MM.1S (cell line): ENCODE results near the gene SPTBN1.

Experiments
- DNase-seq: peaks from one replicate; pipeline ENCODE4 v3.0.0-alpha.2; 2015
- H2AFZ ChIP-seq: fragments of 300-600 bp; sonication (generic); 2 replicates; pipeline ENCODE4 v1.6.0; 2016; ENCODE audit warnings: antibody characterized with exemption, low read length
- H3F3A ChIP-seq: fragments of 300-600 bp; sonication (generic); 2 replicates; pipeline ENCODE4 v1.6.1; 2016; ENCODE audit warnings: mild to moderate bottlenecking, antibody characterized with exemption, low read length, moderate library complexity, mixed read lengths; ENCODE audit not compliant: insufficient read depth
- H3K27ac ChIP-seq: fragments of 300-600 bp; sonication (generic); 2 replicates; pipeline ENCODE4 v1.5.1; 2016; ENCODE audit warnings: mild to moderate bottlenecking, low read length
- H3K27me3 ChIP-seq: fragments of 300-600 bp; sonication (generic); replicated peaks from 2 replicates; pipeline ENCODE4 v1.6.0; 2016; ENCODE audit warnings: low read length; ENCODE audit not compliant: insufficient read depth
- H3K36me3 ChIP-seq: fragments of 300-600 bp; sonication (generic); replicated peaks from 2 replicates; pipeline ENCODE4 v1.6.1; 2016; ENCODE audit warnings: mild to moderate bottlenecking, low read length, mixed read lengths; ENCODE audit not compliant: insufficient read depth
- H3K4me1 ChIP-seq: fragments of 300-600 bp; sonication (generic); 2 replicates; pipeline ENCODE4 v1.6.1; 2016; ENCODE audit warnings: low read length, mixed read lengths
- H3K4me2 ChIP-seq: fragments of 300-600 bp; sonication (generic); 2 replicates; pipeline ENCODE4 v1.6.0; 2016; ENCODE audit warnings: low read depth, low read length
- H3K4me3 ChIP-seq: fragments of 300-600 bp; sonication (generic); 2 replicates; pipeline ENCODE4 v1.5.1; 2016; ENCODE audit warnings: low read length, mixed read lengths
- H3K79me2 ChIP-seq: fragments of 300-600 bp; sonication (generic); 2 replicates; pipeline ENCODE4 v1.6.1; 2016; ENCODE audit warnings: mixed run types, low read length, mixed read lengths
- H3K9ac ChIP-seq: fragments of 300-600 bp; sonication (generic); 2 replicates; pipeline ENCODE4 v1.6.1; 2016; ENCODE audit warnings: low read length, mixed read lengths
- H3K9me2 ChIP-seq: fragments of 300-600 bp; sonication (generic); replicated peaks from 2 replicates; pipeline ENCODE4 v1.6.1; 2016; ENCODE audit warnings: mild to moderate bottlenecking, low read length, mixed read lengths; ENCODE audit not compliant: insufficient read depth
- H3K9me3 ChIP-seq: fragments of 300-600 bp; sonication (generic); replicated peaks from 2 replicates; pipeline ENCODE4 v1.6.1; 2016; ENCODE audit warnings: mild to moderate bottlenecking, low read length, mixed read lengths; ENCODE audit not compliant: insufficient read depth
- H4K20me1 ChIP-seq: fragments of 300-600 bp; sonication (generic); 2 replicates; pipeline ENCODE4 v1.6.1; 2016; ENCODE audit warnings: mild to moderate bottlenecking, low read length, moderate library complexity, mixed read lengths; ENCODE audit not compliant: insufficient read depth
- EZH2 ChIP-seq: fragments of 300-600 bp; sonication (generic); optimal IDR thresholded peaks from 2 replicates; pipeline ENCODE3; 2017; ENCODE audit warnings: low read depth, mild to moderate bottlenecking, antibody characterized with exemption, low read length, mixed read lengths
- EZH2phosphoT487 ChIP-seq: fragments of 300-600 bp; sonication (generic); IDR thresholded peaks from 2 replicates; pipeline ENCODE4 v1.6.1; 2018; ENCODE audit warnings: antibody characterized with exemption, low read length
- TF ChIP-seq, protein P1 (sequence below): fragments of 300-600 bp; sonication (generic); IDR thresholded peaks from 2 replicates; pipeline ENCODE4 v1.5.1; 2016; ENCODE audit warnings: antibody characterized with exemption, low read length, mixed read lengths

SPTBN1 gene

DNA sequence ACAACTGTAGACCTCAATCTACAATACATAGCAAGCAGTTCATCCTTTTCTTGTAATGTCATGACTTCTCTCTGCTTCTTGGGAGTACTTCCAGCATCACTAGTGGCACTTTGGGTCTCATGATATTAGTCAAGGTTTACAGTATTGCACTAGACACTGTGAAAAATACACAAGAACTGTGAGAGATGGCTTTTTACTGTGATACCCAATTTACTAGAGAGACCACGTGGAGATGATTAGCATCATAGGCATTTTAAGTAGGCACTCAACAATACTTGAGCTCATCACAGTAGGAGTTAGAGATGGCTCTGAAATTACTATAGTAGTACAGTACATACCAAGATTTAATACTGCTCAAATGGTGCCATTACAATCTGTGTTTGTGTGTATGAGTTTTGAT lies 154.6 kb downstream of the SPTBN1 start:
- no peaks in the 10 kb centered on the region for H3K9me3 ChIP-seq
- no peaks in the 10 kb centered on the region for H3K27me3 ChIP-seq
- no peak overlapping the region for H3K4me3 ChIP-seq
- peaks cover 100% of the 10 kb centered on the region for H3K79me2 ChIP-seq
- no peaks in the 10 kb centered on the region for H3K4me1 ChIP-seq
- TF ChIP-seq, protein P1, sequence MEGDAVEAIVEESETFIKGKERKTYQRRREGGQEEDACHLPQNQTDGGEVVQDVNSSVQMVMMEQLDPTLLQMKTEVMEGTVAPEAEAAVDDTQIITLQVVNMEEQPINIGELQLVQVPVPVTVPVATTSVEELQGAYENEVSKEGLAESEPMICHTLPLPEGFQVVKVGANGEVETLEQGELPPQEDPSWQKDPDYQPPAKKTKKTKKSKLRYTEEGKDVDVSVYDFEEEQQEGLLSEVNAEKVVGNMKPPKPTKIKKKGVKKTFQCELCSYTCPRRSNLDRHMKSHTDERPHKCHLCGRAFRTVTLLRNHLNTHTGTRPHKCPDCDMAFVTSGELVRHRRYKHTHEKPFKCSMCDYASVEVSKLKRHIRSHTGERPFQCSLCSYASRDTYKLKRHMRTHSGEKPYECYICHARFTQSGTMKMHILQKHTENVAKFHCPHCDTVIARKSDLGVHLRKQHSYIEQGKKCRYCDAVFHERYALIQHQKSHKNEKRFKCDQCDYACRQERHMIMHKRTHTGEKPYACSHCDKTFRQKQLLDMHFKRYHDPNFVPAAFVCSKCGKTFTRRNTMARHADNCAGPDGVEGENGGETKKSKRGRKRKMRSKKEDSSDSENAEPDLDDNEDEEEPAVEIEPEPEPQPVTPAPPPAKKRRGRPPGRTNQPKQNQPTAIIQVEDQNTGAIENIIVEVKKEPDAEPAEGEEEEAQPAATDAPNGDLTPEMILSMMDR = no peak
- TF ChIP-seq EZH2phosphoT487 = no peak
- no peak for TF ChIP-seq EZH2
- H3K36me3 ChIP-seq = 0 out of 2 replicates have a peak, but pooled peaks cover 17% of the 10 kb centered on the region
- H2AFZ ChIP-seq = no peak overlapping the region
- H3K27ac ChIP-seq = no peak overlapping the region
- H3F3A ChIP-seq = no peaks in the 10 kb centered on the region
- peaks cover 56% of the 10 kb centered on the region for H4K20me1 ChIP-seq
- no peak for DNase-seq
- no peak overlapping the region for H3K9ac ChIP-seq
- no peaks in the 10 kb centered on the region for H3K9me2 ChIP-seq
- H3K4me2 ChIP-seq = no peak overlapping the region

DNA sequence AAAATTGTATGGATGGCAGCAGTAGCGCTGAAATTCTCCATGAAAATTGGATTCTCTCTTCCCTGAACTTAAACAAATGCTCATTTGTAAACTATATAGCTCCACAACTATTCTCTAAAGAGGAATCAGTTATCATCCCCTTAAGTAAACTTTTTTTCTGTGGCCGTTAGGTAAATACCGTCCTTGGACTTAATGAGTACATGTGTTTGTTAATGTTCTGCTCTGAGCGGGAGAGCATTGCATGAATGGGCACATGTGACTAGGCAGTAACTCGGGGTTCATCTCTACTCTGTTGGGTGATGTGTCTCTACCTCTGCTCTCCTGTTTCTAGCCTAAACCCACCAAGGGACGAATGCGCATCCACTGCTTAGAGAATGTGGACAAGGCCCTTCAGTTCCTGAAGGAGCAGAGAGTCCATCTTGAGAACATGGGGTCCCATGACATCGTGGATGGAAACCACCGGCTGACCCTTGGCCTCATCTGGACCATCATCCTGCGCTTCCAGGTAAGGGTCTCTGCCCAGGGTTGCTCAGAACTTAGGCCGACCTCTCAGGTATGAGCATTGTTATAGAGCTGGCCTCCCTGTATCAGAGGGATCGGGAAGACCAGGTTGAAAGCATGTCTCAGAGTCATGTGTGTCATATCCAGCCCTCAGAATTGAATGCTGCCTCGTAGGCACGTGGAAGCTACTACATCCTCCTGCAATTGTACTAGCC lies 155.9 kb downstream of the SPTBN1 start:
- TF ChIP-seq EZH2phosphoT487 (no peak), EZH2 (no peak)
- TF ChIP-seq, protein P1 = no peak
- H3K9ac ChIP-seq = no peak overlapping the region
- H3F3A ChIP-seq = no peaks in the 10 kb centered on the region
- no peak overlapping the region for H3K27ac ChIP-seq
- peaks cover 100% of the 10 kb centered on the region for H3K79me2 ChIP-seq
- no peak overlapping the region for H3K4me2 ChIP-seq
- H3K36me3 ChIP-seq = 0 out of 2 replicates have a peak, but pooled peaks cover 24% of the 10 kb centered on the region
- no peaks in the 10 kb centered on the region for H3K27me3 ChIP-seq
- H3K4me1 ChIP-seq = no peaks in the 10 kb centered on the region
- H3K4me3 ChIP-seq = no peak overlapping the region
- DNase-seq = no peak
- H3K9me2 ChIP-seq = no peaks in the 10 kb centered on the region
- peaks cover 50% of the 10 kb centered on the region for H4K20me1 ChIP-seq
- H3K9me3 ChIP-seq = no peaks in the 10 kb centered on the region
- H2AFZ ChIP-seq = no peak overlapping the region

DNA sequence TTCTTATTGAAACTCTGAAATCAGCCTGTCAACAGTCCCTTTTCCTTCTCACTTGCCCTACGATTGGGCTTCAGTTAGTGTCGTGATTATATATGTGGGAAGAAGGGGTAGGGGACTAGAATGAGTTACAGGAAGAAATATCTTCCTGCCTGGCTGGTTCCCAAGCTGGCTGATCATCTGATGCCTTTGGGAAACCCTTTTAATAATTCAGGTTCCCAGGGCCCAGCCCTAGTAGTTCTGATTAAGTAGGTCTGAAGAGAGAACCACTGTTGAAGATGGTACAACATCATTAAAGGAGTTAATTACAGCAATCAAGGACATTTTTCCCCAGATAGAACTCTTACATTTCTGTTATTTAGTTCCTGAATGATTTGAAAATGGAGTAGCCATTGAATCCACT lies 157.3 kb downstream of the SPTBN1 start:
- Histone ChIP-seq H3K4me1 (peaks cover 5% of the 10 kb centered on the region; the same call in 1 of the 2 replicates), H3K9me3 (no peaks in the 10 kb centered on the region), H3K4me2 (no peak overlapping the region), H4K20me1 (peaks cover 41% of the 10 kb centered on the region), H3K27me3 (no peaks in the 10 kb centered on the region), H3K9me2 (no peaks in the 10 kb centered on the region), H2AFZ (no peak overlapping the region), H3K9ac (no peak overlapping the region), H3F3A (no peaks in the 10 kb centered on the region), H3K36me3 (0 out of 2 replicates have a peak, but pooled peaks cover 29% of the 10 kb centered on the region), H3K4me3 (no peak overlapping the region), H3K79me2 (peaks cover 100% of the 10 kb centered on the region), H3K27ac (no peak overlapping the region)
- no peak for TF ChIP-seq EZH2phosphoT487
- no peak for TF ChIP-seq EZH2
- TF ChIP-seq, protein P1 = no peak
- DNase-seq = no peak
